Neural cell (in vitro differentiated cells): Measurements from ENCODE around the gene PEMT.

Experiments
- EP300 ChIP-seq: fragments of 450-650 bp; conservative IDR thresholded peaks from 2 replicates; pipeline ENCODE4 v1.6.1; 2014; ENCODE audit warnings: antibody characterized with exemption, mild to moderate bottlenecking, moderate library complexity; ENCODE audit not compliant: poor library complexity, severe bottlenecking
- EZH2 ChIP-seq: fragments of 200-600, 300-800 bp; shearing (Covaris generic), sonication (generic); IDR thresholded peaks from 2 replicates; pipeline ENCODE4 v1.6.1; 2014; ENCODE audit warnings: antibody characterized with exemption, low read length, borderline replicate concordance, mild to moderate bottlenecking; ENCODE audit not compliant: insufficient read depth, poor library complexity, severe bottlenecking
- POLR2AphosphoS5 ChIP-seq: IDR thresholded peaks from 2 replicates; pipeline ENCODE4 v1.6.1; 2012
- SMC3 ChIP-seq: fragments of 450-650 bp; conservative IDR thresholded peaks from 2 replicates; pipeline ENCODE4 v1.6.1; 2014; ENCODE audit warnings: antibody characterized with exemption, mild to moderate bottlenecking, moderate library complexity; ENCODE audit not compliant: poor library complexity
- TAF1 ChIP-seq: IDR thresholded peaks from 2 replicates; pipeline ENCODE4 v1.6.1; 2012; ENCODE audit warnings: low read depth
- TF ChIP-seq, protein P1 (sequence below): IDR thresholded peaks from 2 replicates; pipeline ENCODE4 v1.6.1; 2012; ENCODE audit warnings: borderline replicate concordance
- TF ChIP-seq, protein P2 (sequence below): fragments of 450-650 bp; IDR thresholded peaks from 2 replicates; pipeline ENCODE4 v1.5.1; 2014; ENCODE audit warnings: antibody characterized with exemption, mild to moderate bottlenecking, moderate library complexity; ENCODE audit not compliant: poor library complexity, severe bottlenecking

DNA sequence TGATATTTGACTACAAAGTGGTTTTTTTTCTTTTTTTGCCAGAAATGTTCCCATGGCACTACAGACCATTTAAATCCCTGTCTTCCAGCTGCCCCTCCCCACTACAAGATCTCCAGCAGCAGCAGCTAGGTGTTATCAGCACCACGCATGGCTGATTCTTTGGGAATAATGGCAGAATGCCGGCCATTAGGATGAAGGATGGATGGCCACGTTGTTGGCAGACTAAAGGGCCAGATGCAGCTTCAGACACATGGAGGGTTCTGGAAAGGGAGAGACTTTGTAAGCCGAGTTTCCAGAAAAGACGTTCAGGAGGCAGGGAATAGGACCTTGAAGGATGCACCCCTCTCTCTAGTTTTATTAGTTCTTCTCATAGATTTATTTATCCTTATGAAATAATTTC, 125.0 kb downstream of the PEMT start:
- TF ChIP-seq, protein P1, sequence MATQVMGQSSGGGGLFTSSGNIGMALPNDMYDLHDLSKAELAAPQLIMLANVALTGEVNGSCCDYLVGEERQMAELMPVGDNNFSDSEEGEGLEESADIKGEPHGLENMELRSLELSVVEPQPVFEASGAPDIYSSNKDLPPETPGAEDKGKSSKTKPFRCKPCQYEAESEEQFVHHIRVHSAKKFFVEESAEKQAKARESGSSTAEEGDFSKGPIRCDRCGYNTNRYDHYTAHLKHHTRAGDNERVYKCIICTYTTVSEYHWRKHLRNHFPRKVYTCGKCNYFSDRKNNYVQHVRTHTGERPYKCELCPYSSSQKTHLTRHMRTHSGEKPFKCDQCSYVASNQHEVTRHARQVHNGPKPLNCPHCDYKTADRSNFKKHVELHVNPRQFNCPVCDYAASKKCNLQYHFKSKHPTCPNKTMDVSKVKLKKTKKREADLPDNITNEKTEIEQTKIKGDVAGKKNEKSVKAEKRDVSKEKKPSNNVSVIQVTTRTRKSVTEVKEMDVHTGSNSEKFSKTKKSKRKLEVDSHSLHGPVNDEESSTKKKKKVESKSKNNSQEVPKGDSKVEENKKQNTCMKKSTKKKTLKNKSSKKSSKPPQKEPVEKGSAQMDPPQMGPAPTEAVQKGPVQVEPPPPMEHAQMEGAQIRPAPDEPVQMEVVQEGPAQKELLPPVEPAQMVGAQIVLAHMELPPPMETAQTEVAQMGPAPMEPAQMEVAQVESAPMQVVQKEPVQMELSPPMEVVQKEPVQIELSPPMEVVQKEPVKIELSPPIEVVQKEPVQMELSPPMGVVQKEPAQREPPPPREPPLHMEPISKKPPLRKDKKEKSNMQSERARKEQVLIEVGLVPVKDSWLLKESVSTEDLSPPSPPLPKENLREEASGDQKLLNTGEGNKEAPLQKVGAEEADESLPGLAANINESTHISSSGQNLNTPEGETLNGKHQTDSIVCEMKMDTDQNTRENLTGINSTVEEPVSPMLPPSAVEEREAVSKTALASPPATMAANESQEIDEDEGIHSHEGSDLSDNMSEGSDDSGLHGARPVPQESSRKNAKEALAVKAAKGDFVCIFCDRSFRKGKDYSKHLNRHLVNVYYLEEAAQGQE: no peak
- TF ChIP-seq POLR2AphosphoS5 (no peak), SMC3 (no peak), EP300 (no peak), TAF1 (no peak), EZH2 (no peak)
- TF ChIP-seq, protein P2, sequence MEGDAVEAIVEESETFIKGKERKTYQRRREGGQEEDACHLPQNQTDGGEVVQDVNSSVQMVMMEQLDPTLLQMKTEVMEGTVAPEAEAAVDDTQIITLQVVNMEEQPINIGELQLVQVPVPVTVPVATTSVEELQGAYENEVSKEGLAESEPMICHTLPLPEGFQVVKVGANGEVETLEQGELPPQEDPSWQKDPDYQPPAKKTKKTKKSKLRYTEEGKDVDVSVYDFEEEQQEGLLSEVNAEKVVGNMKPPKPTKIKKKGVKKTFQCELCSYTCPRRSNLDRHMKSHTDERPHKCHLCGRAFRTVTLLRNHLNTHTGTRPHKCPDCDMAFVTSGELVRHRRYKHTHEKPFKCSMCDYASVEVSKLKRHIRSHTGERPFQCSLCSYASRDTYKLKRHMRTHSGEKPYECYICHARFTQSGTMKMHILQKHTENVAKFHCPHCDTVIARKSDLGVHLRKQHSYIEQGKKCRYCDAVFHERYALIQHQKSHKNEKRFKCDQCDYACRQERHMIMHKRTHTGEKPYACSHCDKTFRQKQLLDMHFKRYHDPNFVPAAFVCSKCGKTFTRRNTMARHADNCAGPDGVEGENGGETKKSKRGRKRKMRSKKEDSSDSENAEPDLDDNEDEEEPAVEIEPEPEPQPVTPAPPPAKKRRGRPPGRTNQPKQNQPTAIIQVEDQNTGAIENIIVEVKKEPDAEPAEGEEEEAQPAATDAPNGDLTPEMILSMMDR: no peak
